22Rv1 (cell line): ENCODE results near the gene NFATC2.

Source experiments
- CTCF ChIP-seq: fragments of 450-650 bp; IDR thresholded peaks from 2 replicates; pipeline ENCODE4 v1.5.1; 2017; ENCODE audit warnings: mild to moderate bottlenecking
- ZFX ChIP-seq: fragments of 450-650 bp; IDR thresholded peaks from 2 replicates; pipeline ENCODE4 v1.6.1; 2017; ENCODE audit warnings: antibody characterized with exemption, borderline replicate concordance

GRCh38 chr20:51398552-51398951 is 144.0 kb downstream of the NFATC2 start:
- no peak for TF ChIP-seq CTCF
- no peak for TF ChIP-seq ZFX
